Mesenchymal stem cell (in vitro differentiated cells and primary cell): ENCODE results near the gene RIMS1.

ENCODE experiments used
- DNase-seq: peaks from one replicate; pipeline ENCODE4 v3.0.0-alpha.2; 2013
- H2AFZ ChIP-seq: one replicate; pipeline ENCODE4 v1.6.1; 2013; ENCODE audit warnings: low read depth, mild to moderate bottlenecking, control low read depth, inconsistent platforms, low read length, moderate library complexity
- H2AK5ac ChIP-seq: 2 replicates; pipeline ENCODE4 v1.6.1; 2013; ENCODE audit warnings: low read length, moderate library complexity, mild to moderate bottlenecking, inconsistent platforms; ENCODE audit not compliant: severe bottlenecking
- H2BK120ac ChIP-seq: one replicate; pipeline ENCODE4 v1.6.1; 2013; ENCODE audit warnings: low read depth, mild to moderate bottlenecking, inconsistent platforms, low read length, moderate library complexity
- H2BK12ac ChIP-seq, 2 experiments: one replicate each; pipeline ENCODE4 v1.6.1; 2013; ENCODE audit warnings: inconsistent platforms in 2 of 2, low read length in 2 of 2, mild to moderate bottlenecking in 2 of 2, moderate library complexity in 2 of 2, control low read depth in 1 of 2
- H2BK15ac ChIP-seq: one replicate; pipeline ENCODE4 v1.6.1; 2013; ENCODE audit warnings: mild to moderate bottlenecking, low read depth, inconsistent platforms; ENCODE audit not compliant: poor library complexity, severe bottlenecking
- H2BK5ac ChIP-seq: 2 replicates; pipeline ENCODE4 v1.6.1; 2013; ENCODE audit warnings: low read depth, mild to moderate bottlenecking, low read length, control low read depth, inconsistent platforms; ENCODE audit not compliant: poor library complexity, severe bottlenecking
- H3K14ac ChIP-seq, 2 experiments: one replicate each; pipeline ENCODE4 v1.6.1; 2013; ENCODE audit warnings: inconsistent platforms in 2 of 2, low read length in 2 of 2, control low read depth in 1 of 2, mild to moderate bottlenecking in 1 of 2, moderate library complexity in 1 of 2
- H3K18ac ChIP-seq, 2 experiments: one replicate each; pipeline ENCODE4 v1.6.1; 2013; ENCODE audit warnings: inconsistent platforms in 2 of 2, low read length in 2 of 2, control low read depth in 1 of 2, low read depth in 1 of 2, mild to moderate bottlenecking in 1 of 2
- H3K23ac ChIP-seq, 2 experiments: one replicate each; pipeline ENCODE4 v1.6.1; 2013; ENCODE audit warnings: inconsistent platforms in 2 of 2, low read length in 2 of 2, mild to moderate bottlenecking in 2 of 2, moderate library complexity in 2 of 2, control low read depth in 1 of 2
- H3K27ac ChIP-seq: 2 replicates; pipeline ENCODE4 v1.5.1; 2013; ENCODE audit warnings: mild to moderate bottlenecking, moderate library complexity, low read length, control low read depth, inconsistent platforms; ENCODE audit not compliant: poor library complexity, severe bottlenecking
- H3K27me3 ChIP-seq, 2 experiments: 2 replicates each; pipeline versions ENCODE4 v1.6.1 to v1.7.0; 2013; ENCODE audit warnings: low read length in 2 of 2, mild to moderate bottlenecking in 2 of 2, moderate library complexity in 2 of 2, control low read depth in 1 of 2, inconsistent platforms in 1 of 2; ENCODE audit not compliant: control insufficient read depth in 1 of 2, insufficient read depth in 1 of 2
- H3K36me3 ChIP-seq, 2 experiments: 2 replicates each; pipeline versions ENCODE4 v1.6.1 to v1.7.0; 2013; ENCODE audit warnings: low read length in 2 of 2, control low read depth in 1 of 2, inconsistent platforms in 1 of 2, low read depth in 1 of 2, mild to moderate bottlenecking in 1 of 2; ENCODE audit not compliant: insufficient read depth in 2 of 2, control insufficient read depth in 1 of 2
- H3K4ac ChIP-seq, 2 experiments: one replicate each; pipeline ENCODE4 v1.6.1; 2013; ENCODE audit warnings: inconsistent platforms in 2 of 2, low read length in 2 of 2, mild to moderate bottlenecking in 2 of 2, moderate library complexity in 2 of 2, control low read depth in 1 of 2, low read depth in 1 of 2
- H3K4me1 ChIP-seq: 2 replicates; pipeline ENCODE4 v1.6.1; 2013; ENCODE audit warnings: low read depth, low read length, control low read depth; ENCODE audit not compliant: control insufficient read depth, insufficient read depth
- H3K4me2 ChIP-seq: 2 replicates; pipeline ENCODE4 v1.6.1; 2013; ENCODE audit warnings: low read length, mild to moderate bottlenecking, inconsistent platforms; ENCODE audit not compliant: poor library complexity, severe bottlenecking
- H3K4me3 ChIP-seq, 2 experiments: 2 replicates each; pipeline versions ENCODE4 v1.5.1 to v1.7.0; 2013; ENCODE audit warnings: low read length in 2 of 2, mild to moderate bottlenecking in 2 of 2, control low read depth in 1 of 2, low read depth in 1 of 2; ENCODE audit not compliant: insufficient read depth in 1 of 2
- H3K79me1 ChIP-seq: replicated peaks from 2 replicates; pipeline ENCODE4 v1.6.1; 2013; ENCODE audit warnings: mild to moderate bottlenecking, control low read depth, low read length, inconsistent platforms; ENCODE audit not compliant: poor library complexity, severe bottlenecking
- H3K9ac ChIP-seq: 2 replicates; pipeline ENCODE4 v1.7.0; 2013; ENCODE audit warnings: mild to moderate bottlenecking, low read length, moderate library complexity
- H3K9me3 ChIP-seq: 2 replicates; pipeline ENCODE4 v1.7.0; 2013; ENCODE audit warnings: mild to moderate bottlenecking, low read length; ENCODE audit not compliant: control insufficient read depth
- H4K8ac ChIP-seq: one replicate; pipeline ENCODE4 v1.6.1; 2013; ENCODE audit warnings: inconsistent platforms, mild to moderate bottlenecking, low read length, moderate library complexity
- H4K91ac ChIP-seq: one replicate; pipeline ENCODE4 v1.6.1; 2013; ENCODE audit warnings: mild to moderate bottlenecking, low read length, inconsistent platforms
- WGBS: methylation state at CpG from one replicate; pipeline ENCODE4 v1.1.7; 2013; ENCODE audit warnings: mixed read lengths; 5-methylcytosine and 5-hydroxymethylcytosine counted together

The RIMS1 gene

DNA sequence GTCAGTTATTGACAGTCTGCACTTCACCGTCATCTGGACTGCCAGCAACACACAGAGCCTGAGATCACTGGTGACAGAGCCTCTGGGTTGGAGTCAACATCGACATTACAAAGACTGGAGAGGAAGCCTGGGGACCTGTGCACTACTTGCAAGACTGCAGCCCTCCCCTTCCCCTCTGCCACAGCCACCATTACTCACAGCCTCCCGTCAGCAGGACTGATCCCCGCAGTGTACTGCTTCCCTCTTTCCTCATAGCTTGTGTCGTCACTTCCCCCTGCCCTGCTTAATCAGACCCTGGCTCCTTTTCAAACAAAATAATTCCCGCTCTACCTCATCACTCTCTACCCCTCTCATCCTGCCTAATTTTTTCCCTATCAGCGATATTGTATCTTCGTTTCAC, 500.0 kb downstream of the RIMS1 start:
- Histone ChIP-seq H3K4ac (no peak overlapping the region), H3K14ac (no peak overlapping the region), H2BK15ac (no peak overlapping the region), H2BK120ac (no peak overlapping the region), H3K79me1 (no peaks in the 10 kb centered on the region), H3K9ac (no peak overlapping the region), H2AFZ (no peak overlapping the region), H3K4me1 (no peaks in the 10 kb centered on the region), H4K91ac (no peak overlapping the region), H4K8ac (no peak overlapping the region), H2AK5ac (no peak overlapping the region), H3K9me3 (no peaks in the 10 kb centered on the region), H3K18ac (no peak overlapping the region), H3K27me3 (no peaks in the 10 kb centered on the region), H3K4me3 (no peak overlapping the region), H2BK12ac (no peak overlapping the region), H2BK5ac (no peak overlapping the region), H3K27ac (no peak overlapping the region), H3K4me2 (no peak overlapping the region), H3K23ac (no peak overlapping the region), H3K36me3 (no peaks in the 10 kb centered on the region)
- WGBS = 89% methylated on average over 6 of the region's 8 CpGs
- DNase-seq = no peak

DNA sequence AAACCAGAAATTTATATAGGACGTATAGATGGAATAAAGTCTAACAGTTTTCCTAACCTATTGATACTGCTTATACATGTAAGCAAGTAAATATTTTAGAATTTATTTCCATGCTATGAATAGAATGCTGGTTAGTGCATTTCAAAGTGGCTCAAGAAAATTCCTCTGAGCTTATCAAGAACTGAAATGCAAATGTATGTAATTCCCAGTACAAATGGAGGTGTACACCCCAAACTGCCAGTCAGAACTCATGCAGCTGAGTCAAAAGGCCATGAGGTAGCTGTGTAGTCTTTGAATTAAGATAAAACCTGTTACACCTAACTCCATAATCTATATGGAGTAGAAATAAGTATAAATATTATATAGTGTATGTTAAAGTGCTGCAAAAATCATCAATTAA, 503.3 kb downstream of the RIMS1 start:
- no peak overlapping the region for H4K8ac ChIP-seq
- H2BK5ac ChIP-seq = no peak overlapping the region
- H2BK15ac ChIP-seq = no peak overlapping the region
- no peak overlapping the region for H3K4me3 ChIP-seq
- H3K36me3 ChIP-seq = no peaks in the 10 kb centered on the region
- no peak overlapping the region for H4K91ac ChIP-seq
- no CpG with 5 or more reads among the region's 1 CpG for whole genome bisulfite sequencing
- no peak overlapping the region for H3K4me2 ChIP-seq
- no peak for DNase-seq
- no peaks in the 10 kb centered on the region for H3K9me3 ChIP-seq
- no peak overlapping the region for H3K18ac ChIP-seq
- H3K23ac ChIP-seq = no peak overlapping the region
- H3K27me3 ChIP-seq = no peaks in the 10 kb centered on the region
- no peak overlapping the region for H3K4ac ChIP-seq
- H3K4me1 ChIP-seq = no peaks in the 10 kb centered on the region
- H3K79me1 ChIP-seq = no peaks in the 10 kb centered on the region
- no peak overlapping the region for H3K9ac ChIP-seq
- H3K14ac ChIP-seq = no peak overlapping the region
- H2AK5ac ChIP-seq = no peak overlapping the region
- no peak overlapping the region for H2BK12ac ChIP-seq
- no peak overlapping the region for H2AFZ ChIP-seq
- H3K27ac ChIP-seq = no peak overlapping the region
- no peak overlapping the region for H2BK120ac ChIP-seq

DNA sequence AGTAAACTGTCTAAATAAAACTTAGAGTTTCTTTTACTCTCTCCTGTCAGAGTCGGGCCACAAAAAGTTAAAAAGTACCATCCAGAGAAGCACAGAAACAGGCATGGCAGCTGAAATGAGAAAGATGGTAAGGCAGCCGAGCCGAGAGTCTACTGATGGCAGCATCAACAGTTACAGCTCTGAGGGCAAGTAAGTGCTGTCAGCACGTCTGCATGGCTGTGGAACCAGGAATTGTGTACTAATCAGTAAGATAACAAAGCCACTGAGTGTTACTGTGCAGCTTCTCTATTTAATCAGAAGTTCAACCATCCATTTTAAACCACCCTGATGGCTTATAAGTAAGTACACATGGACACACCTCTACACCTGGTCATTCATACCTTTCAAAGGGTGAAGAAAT, 504.2 kb downstream of the RIMS1 start:
- no peaks in the 10 kb centered on the region for H3K4me1 ChIP-seq
- no peak overlapping the region for H3K27ac ChIP-seq
- no peak overlapping the region for H2AFZ ChIP-seq
- H3K27me3 ChIP-seq = no peaks in the 10 kb centered on the region
- H3K36me3 ChIP-seq = no peaks in the 10 kb centered on the region
- H2BK120ac ChIP-seq = no peak overlapping the region
- H3K9me3 ChIP-seq = no peaks in the 10 kb centered on the region
- DNase-seq = no peak
- H3K4ac ChIP-seq = no peak overlapping the region
- H3K79me1 ChIP-seq = no peaks in the 10 kb centered on the region
- H3K18ac ChIP-seq = no peak overlapping the region
- no peak overlapping the region for H4K8ac ChIP-seq
- H3K4me2 ChIP-seq = no peak overlapping the region
- no peak overlapping the region for H2BK12ac ChIP-seq
- H2AK5ac ChIP-seq = no peak overlapping the region
- no peak overlapping the region for H3K4me3 ChIP-seq
- no peak overlapping the region for H2BK15ac ChIP-seq
- WGBS = 84% methylated on average over 4 of the region's 4 CpGs
- no peak overlapping the region for H2BK5ac ChIP-seq
- no peak overlapping the region for H3K9ac ChIP-seq
- no peak overlapping the region for H3K23ac ChIP-seq
- H4K91ac ChIP-seq = no peak overlapping the region
- H3K14ac ChIP-seq = no peak overlapping the region

DNA sequence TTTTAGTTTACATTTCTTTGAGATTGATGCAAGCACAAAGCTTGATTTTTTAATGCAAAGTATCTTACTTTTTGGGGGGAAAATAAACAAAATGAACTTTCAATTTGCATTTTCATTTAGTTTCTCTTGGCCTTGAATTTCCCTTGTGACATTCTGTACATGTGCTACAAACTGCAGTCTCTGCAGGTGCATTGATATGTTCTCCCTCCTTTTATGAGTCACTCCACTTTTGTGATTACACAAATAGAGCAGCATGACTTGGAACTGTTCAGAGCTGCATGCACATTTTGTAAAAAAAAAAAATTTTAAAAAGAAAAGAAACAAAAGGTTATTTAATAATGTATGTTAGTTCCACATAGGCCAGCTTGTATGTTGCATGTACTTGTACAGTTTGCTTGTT, 515.5 kb downstream of the RIMS1 start:
- Histone ChIP-seq H2AK5ac (no peak overlapping the region), H3K9me3 (no peaks in the 10 kb centered on the region), H3K4me3 (no peak overlapping the region), H3K4me2 (no peak overlapping the region), H4K91ac (no peak overlapping the region), H3K14ac (no peak overlapping the region), H3K23ac (no peak overlapping the region), H3K4me1 (no peaks in the 10 kb centered on the region), H3K27me3 (no peaks in the 10 kb centered on the region), H4K8ac (no peak overlapping the region), H2BK15ac (no peak overlapping the region), H3K18ac (no peak overlapping the region), H3K4ac (no peak overlapping the region), H2AFZ (no peak overlapping the region), H2BK12ac (no peak overlapping the region), H3K36me3 (no peaks in the 10 kb centered on the region), H3K27ac (no peak overlapping the region), H3K9ac (no peak overlapping the region), H2BK5ac (no peak overlapping the region), H3K79me1 (no peaks in the 10 kb centered on the region), H2BK120ac (no peak overlapping the region)
- no peak for DNase-seq
